ENCODE data around the gene BACE2.

BACE2 gene

GRCh38 chr21:41211060-41211805 is 43.3 kb downstream of the BACE2 start:
- DNase-seq (ENCODE audit: insufficient read length, low spot score) (no peak), FAIRE-seq (no peak)
- TF ChIP-seq, protein P1, sequence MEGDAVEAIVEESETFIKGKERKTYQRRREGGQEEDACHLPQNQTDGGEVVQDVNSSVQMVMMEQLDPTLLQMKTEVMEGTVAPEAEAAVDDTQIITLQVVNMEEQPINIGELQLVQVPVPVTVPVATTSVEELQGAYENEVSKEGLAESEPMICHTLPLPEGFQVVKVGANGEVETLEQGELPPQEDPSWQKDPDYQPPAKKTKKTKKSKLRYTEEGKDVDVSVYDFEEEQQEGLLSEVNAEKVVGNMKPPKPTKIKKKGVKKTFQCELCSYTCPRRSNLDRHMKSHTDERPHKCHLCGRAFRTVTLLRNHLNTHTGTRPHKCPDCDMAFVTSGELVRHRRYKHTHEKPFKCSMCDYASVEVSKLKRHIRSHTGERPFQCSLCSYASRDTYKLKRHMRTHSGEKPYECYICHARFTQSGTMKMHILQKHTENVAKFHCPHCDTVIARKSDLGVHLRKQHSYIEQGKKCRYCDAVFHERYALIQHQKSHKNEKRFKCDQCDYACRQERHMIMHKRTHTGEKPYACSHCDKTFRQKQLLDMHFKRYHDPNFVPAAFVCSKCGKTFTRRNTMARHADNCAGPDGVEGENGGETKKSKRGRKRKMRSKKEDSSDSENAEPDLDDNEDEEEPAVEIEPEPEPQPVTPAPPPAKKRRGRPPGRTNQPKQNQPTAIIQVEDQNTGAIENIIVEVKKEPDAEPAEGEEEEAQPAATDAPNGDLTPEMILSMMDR (IDR thresholded peaks at IDR 0.05; ENCODE audit: insufficient read depth, missing control alignments): no peak

- TF ChIP-seq, protein P1 (IDR thresholded peaks at IDR 0.05; ENCODE audit: insufficient read depth, missing control alignments): no peak
- FAIRE-seq: no peak
- no peak for DNase-seq (ENCODE audit: insufficient read length, low spot score)
These were observed 45.1 kb downstream of the BACE2 start for GRCh38 chr21:41213021-41213420.

DNA sequence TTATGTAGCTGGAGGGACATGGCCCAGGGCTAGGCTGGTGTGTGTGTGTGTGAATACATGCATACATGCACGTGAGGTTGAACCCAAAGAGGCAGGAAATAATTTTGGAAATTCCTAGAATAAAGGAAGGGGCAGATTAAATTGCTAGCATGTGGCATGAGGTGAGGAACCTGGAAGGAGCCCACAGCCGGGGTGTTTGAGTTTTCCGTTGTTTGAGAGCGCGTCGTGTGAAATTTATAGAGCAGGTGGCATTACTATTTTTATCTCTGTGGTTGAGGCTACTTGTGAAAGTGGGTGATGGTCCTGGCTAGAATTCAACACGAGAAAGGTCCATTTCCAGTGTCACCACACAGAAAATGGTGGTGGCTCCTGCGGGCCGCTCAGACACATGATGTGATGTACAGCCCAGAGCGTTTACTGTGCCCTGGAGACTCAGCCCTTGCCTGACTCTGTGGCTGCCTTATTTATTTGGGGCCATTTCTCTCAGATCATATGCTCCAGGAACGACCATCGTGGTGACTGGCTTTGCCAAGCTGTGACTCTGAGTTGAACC is 48.0 kb downstream of the BACE2 start:
- TF ChIP-seq, protein P1 (IDR thresholded peaks at IDR 0.05; ENCODE audit: insufficient read depth, missing control alignments): no peak
- no peak for FAIRE-seq
- DNase-seq (ENCODE audit: insufficient read length, low spot score): no peak

DNA sequence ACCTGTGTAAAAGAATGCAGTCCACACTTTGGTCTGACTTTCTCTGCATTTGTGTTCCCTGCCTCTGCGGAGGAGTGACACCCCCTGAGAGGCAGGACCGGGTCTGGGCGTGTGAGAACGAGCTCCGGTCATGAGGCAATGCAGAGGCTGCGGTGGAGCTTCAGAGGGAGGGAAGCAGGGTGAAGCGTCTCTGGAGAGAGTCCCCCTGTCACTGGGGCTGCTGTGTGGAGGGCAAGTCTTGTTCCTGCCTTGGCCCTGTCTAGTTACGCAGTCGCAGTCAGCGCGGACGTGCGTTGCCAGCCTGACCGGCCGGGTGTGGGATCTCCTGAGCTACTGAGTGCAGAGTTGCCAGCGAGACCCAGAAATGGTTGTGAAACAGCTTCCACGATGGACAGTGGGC is 48.5 kb downstream of the BACE2 start:
- no peak for DNase-seq (ENCODE audit: insufficient read length, low spot score)
- TF ChIP-seq, protein P1 (IDR thresholded peaks at IDR 0.05; ENCODE audit: insufficient read depth, missing control alignments): no peak
- FAIRE-seq: no peak

- DNase-seq (ENCODE audit: insufficient read length, low spot score): no peak
- FAIRE-seq: no peak
- TF ChIP-seq, protein P1 (IDR thresholded peaks at IDR 0.05; ENCODE audit: insufficient read depth, missing control alignments): no peak
These were observed 49.9 kb downstream of the BACE2 start for GRCh38 chr21:41217671-41218385.

GRCh38 chr21:41219498-41220207 is 51.7 kb downstream of the BACE2 start:
- FAIRE-seq: no peak
- DNase-seq (ENCODE audit: insufficient read length, low spot score): no peak

More at GRCh38 chr21:41219498-41220207, 51.7 kb downstream of the BACE2 start:
- TF ChIP-seq, protein P1 (IDR thresholded peaks at IDR 0.05; ENCODE audit: insufficient read depth, missing control alignments): no peak
